IMR-90 (cell line): ENCODE measurements around the gene GALNT12.
A peak's percentile ranks its signal among the peaks of the same experiment; 100 is the strongest.

Source experiments
- BHLHE40 ChIP-seq: fragments of 150-350 bp; IDR thresholded peaks from 2 replicates; pipeline ENCODE4 v1.6.1; 2016; ENCODE audit warnings: mild to moderate bottlenecking, low read depth, low read length
- CEBPB ChIP-seq: IDR thresholded peaks from 2 replicates; pipeline ENCODE4 v1.6.1; 2012; ENCODE audit warnings: low read depth, low read length, improper control_type of control experiment
- CHD1 ChIP-seq: IDR thresholded peaks from 2 replicates; pipeline ENCODE4 v1.6.1; 2012; ENCODE audit warnings: low read depth, low read length, improper control_type of control experiment
- CTCF ChIP-seq: conservative IDR thresholded peaks from 2 replicates; pipeline ENCODE4 v1.5.1; 2012; ENCODE audit warnings: mild to moderate bottlenecking, low read depth, low read length, improper control_type of control experiment
- FOS ChIP-seq: fragments of 150-350 bp; IDR thresholded peaks from 2 replicates; pipeline ENCODE4 v1.6.1; 2016; ENCODE audit warnings: low read depth, low read length
- MAFK ChIP-seq: IDR thresholded peaks from 2 replicates; pipeline ENCODE4 v1.6.1; 2012; ENCODE audit warnings: low read depth, low read length, improper control_type of control experiment
- MAZ ChIP-seq: IDR thresholded peaks from 2 replicates; pipeline ENCODE4 v1.6.1; 2012; ENCODE audit warnings: low read depth, mild to moderate bottlenecking, low read length, improper control_type of control experiment, moderate library complexity, borderline replicate concordance
- MXI1 ChIP-seq: IDR thresholded peaks from 2 replicates; pipeline ENCODE4 v1.6.1; 2012; ENCODE audit warnings: low read depth, mild to moderate bottlenecking, low read length, moderate library complexity, borderline replicate concordance
- POLR2A ChIP-seq: IDR thresholded peaks from 2 replicates; pipeline ENCODE4 v1.6.1; 2012; ENCODE audit warnings: mild to moderate bottlenecking, low read depth, low read length
- RAD21 ChIP-seq: IDR thresholded peaks from 2 replicates; pipeline ENCODE4 v1.6.1; 2012; ENCODE audit warnings: low read length, improper control_type of control experiment
- RCOR1 ChIP-seq: IDR thresholded peaks from 2 replicates; pipeline ENCODE4 v1.6.1; 2012; ENCODE audit warnings: mild to moderate bottlenecking, low read length, improper control_type of control experiment; ENCODE audit not compliant: insufficient replicate concordance
- RFX5 ChIP-seq: IDR thresholded peaks from 2 replicates; pipeline ENCODE4 v1.8.0; 2012; ENCODE audit warnings: low read depth, mild to moderate bottlenecking, low read length, moderate library complexity
- SMC3 ChIP-seq: fragments of 150-350 bp; IDR thresholded peaks from 2 replicates; pipeline ENCODE4 v1.6.1; 2016; ENCODE audit warnings: low read depth, mild to moderate bottlenecking, antibody characterized with exemption, low read length, moderate library complexity

GRCh38 chr9:98775831-98776441, 31.5 kb upstream of the GALNT12 start:
- no peak for TF ChIP-seq POLR2A
- TF ChIP-seq CTCF = peak; percentile 86
- TF ChIP-seq SMC3 = peak; percentile 84
- peak; percentile 90 for TF ChIP-seq RAD21
- no peak for TF ChIP-seq CEBPB
- no peak for TF ChIP-seq RCOR1
- TF ChIP-seq MXI1 = no peak
- TF ChIP-seq RFX5 = no peak
- no peak for TF ChIP-seq FOS
- peak; percentile 32; the same call in 1 of the 2 replicates for TF ChIP-seq MAZ
- no peak for TF ChIP-seq MAFK
- TF ChIP-seq BHLHE40 = no peak
- TF ChIP-seq CHD1 = no peak
